Loucy (cell line): ENCODE data around the gene PTS.
A peak's percentile ranks its signal among the peaks of the same experiment; 100 is the strongest.

ENCODE experiments used
- H2AFZ ChIP-seq: fragments of 200-600 bp; sonication (generic); 2 replicates; pipeline ENCODE4 v1.6.0; 2016; ENCODE audit warnings: antibody characterized with exemption, mild to moderate bottlenecking, low read length, moderate library complexity
- H3F3A ChIP-seq: fragments of 200-600 bp; 2 replicates; pipeline ENCODE4 v1.6.0; 2016; ENCODE audit warnings: antibody characterized with exemption, low read depth, mild to moderate bottlenecking
- H3K27me3 ChIP-seq: fragments of 200-600 bp; sonication (generic); 2 replicates; pipeline ENCODE4 v1.6.1; 2014; ENCODE audit warnings: low read length, mild to moderate bottlenecking; ENCODE audit not compliant: insufficient read depth, poor library complexity, severe bottlenecking
- H3K36me3 ChIP-seq: fragments of 200-600 bp; sonication (generic); 2 replicates; pipeline ENCODE4 v1.6.1; 2016; ENCODE audit warnings: low read length; ENCODE audit not compliant: insufficient read depth
- H3K4me1 ChIP-seq: fragments of 200-600 bp; sonication (generic); 2 replicates; pipeline ENCODE4 v1.5.1; 2014; ENCODE audit warnings: low read length, mild to moderate bottlenecking; ENCODE audit not compliant: insufficient read depth, poor library complexity, severe bottlenecking
- H3K4me2 ChIP-seq: fragments of 200-600 bp; sonication (generic); 2 replicates; pipeline ENCODE4 v1.6.0; 2014; ENCODE audit warnings: antibody characterized with exemption, low read length, low read depth, mild to moderate bottlenecking; ENCODE audit not compliant: poor library complexity, severe bottlenecking
- H3K4me3 ChIP-seq: fragments of 200-600 bp; sonication (generic); 2 replicates; pipeline ENCODE4 v1.5.1; 2014; ENCODE audit warnings: low read length, mild to moderate bottlenecking, mixed read lengths; ENCODE audit not compliant: poor library complexity, severe bottlenecking
- H3K79me2 ChIP-seq: fragments of 200-600 bp; sonication (generic); 2 replicates; pipeline ENCODE4 v1.6.1; 2014; ENCODE audit warnings: low read length; ENCODE audit not compliant: insufficient read depth
- H3K9ac ChIP-seq: fragments of 200-600 bp; sonication (generic); 2 replicates; pipeline ENCODE4 v1.6.0; 2014; ENCODE audit warnings: mild to moderate bottlenecking, low read depth, low read length, moderate library complexity; ENCODE audit not compliant: poor library complexity, severe bottlenecking
- H3K9me2 ChIP-seq: fragments of 200-600 bp; sonication (generic); replicated peaks from 2 replicates; pipeline ENCODE4 v1.6.1; 2016; ENCODE audit warnings: low read depth, low read length, mixed read lengths
- H3K9me3 ChIP-seq: fragments of 200-600 bp; sonication (generic); 2 replicates; pipeline ENCODE4 v1.6.1; 2014; ENCODE audit warnings: mild to moderate bottlenecking, antibody characterized with exemption, low read length, low read depth; ENCODE audit not compliant: insufficient read depth
- H4K20me1 ChIP-seq: fragments of 200-600 bp; sonication (generic); 2 replicates; pipeline ENCODE4 v1.6.0; 2014; ENCODE audit warnings: antibody characterized with exemption, low read length, mild to moderate bottlenecking; ENCODE audit not compliant: insufficient read depth, poor library complexity, severe bottlenecking
- EZH2phosphoT487 ChIP-seq: fragments of 200-600 bp; IDR thresholded peaks from 2 replicates; pipeline ENCODE4 v1.6.1; 2018; ENCODE audit warnings: antibody characterized with exemption, mild to moderate bottlenecking, moderate library complexity, borderline replicate concordance
- TF ChIP-seq, protein P1 (sequence below): fragments of 200-600 bp; sonication (generic); conservative IDR thresholded peaks from 2 replicates; pipeline ENCODE4 v1.5.1; 2014; ENCODE audit warnings: mild to moderate bottlenecking, antibody characterized with exemption, low read length

The PTS gene

DNA sequence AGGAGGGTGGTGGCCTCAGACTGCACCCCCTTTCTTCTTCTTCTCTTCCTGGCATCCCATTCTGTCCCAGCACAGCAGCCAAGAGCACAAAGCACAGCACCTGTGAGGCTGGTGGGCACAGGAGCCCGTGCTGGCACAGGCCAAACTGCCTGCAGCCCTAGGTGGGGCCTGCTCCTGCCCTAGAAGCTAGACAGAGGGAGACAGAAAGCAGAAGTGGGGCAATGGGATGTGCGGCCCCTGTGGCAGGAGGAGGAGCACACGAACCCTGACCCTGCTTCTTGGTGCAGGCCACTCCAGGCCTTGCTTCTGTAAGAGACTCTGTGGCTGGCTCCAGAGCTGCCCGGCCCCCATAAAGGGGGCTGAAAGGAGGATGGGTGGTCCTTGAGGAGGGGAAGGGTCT lies 3.9 kb upstream of the PTS start:
- no peaks in the 10 kb centered on the region for H3F3A ChIP-seq
- H3K4me2 ChIP-seq, result no peak overlapping the region
- no peaks in the 10 kb centered on the region for H3K9me3 ChIP-seq
- no peak for TF ChIP-seq EZH2phosphoT487
- TF ChIP-seq, protein P1, sequence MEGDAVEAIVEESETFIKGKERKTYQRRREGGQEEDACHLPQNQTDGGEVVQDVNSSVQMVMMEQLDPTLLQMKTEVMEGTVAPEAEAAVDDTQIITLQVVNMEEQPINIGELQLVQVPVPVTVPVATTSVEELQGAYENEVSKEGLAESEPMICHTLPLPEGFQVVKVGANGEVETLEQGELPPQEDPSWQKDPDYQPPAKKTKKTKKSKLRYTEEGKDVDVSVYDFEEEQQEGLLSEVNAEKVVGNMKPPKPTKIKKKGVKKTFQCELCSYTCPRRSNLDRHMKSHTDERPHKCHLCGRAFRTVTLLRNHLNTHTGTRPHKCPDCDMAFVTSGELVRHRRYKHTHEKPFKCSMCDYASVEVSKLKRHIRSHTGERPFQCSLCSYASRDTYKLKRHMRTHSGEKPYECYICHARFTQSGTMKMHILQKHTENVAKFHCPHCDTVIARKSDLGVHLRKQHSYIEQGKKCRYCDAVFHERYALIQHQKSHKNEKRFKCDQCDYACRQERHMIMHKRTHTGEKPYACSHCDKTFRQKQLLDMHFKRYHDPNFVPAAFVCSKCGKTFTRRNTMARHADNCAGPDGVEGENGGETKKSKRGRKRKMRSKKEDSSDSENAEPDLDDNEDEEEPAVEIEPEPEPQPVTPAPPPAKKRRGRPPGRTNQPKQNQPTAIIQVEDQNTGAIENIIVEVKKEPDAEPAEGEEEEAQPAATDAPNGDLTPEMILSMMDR, result no peak
- H3K36me3 ChIP-seq, result no peaks in the 10 kb centered on the region
- no peaks in the 10 kb centered on the region for H3K9me2 ChIP-seq
- no peak overlapping the region for H3K4me3 ChIP-seq
- no peak overlapping the region for H2AFZ ChIP-seq
- H3K27me3 ChIP-seq, result no peaks in the 10 kb centered on the region
- peaks cover 6% of the 10 kb centered on the region for H3K4me1 ChIP-seq
- H3K9ac ChIP-seq, result no peak overlapping the region
- no peaks in the 10 kb centered on the region for H4K20me1 ChIP-seq
- peaks cover 11% of the 10 kb centered on the region for H3K79me2 ChIP-seq

- no peak for TF ChIP-seq EZH2phosphoT487
- TF ChIP-seq, protein P1, result no peak
- H3K79me2 ChIP-seq, result peaks cover 19% of the 10 kb centered on the region
- H4K20me1 ChIP-seq, result peaks cover 3% of the 10 kb centered on the region
- no peaks in the 10 kb centered on the region for H3K36me3 ChIP-seq
- no peaks in the 10 kb centered on the region for H3F3A ChIP-seq
- H3K4me2 ChIP-seq, result no peak overlapping the region
- no peak overlapping the region for H3K4me3 ChIP-seq
- peaks cover 14% of the 10 kb centered on the region for H3K4me1 ChIP-seq
- H3K27me3 ChIP-seq, result no peaks in the 10 kb centered on the region
- no peaks in the 10 kb centered on the region for H3K9me3 ChIP-seq
- no peak overlapping the region for H2AFZ ChIP-seq
- H3K9me2 ChIP-seq, result no peaks in the 10 kb centered on the region
- no peak overlapping the region for H3K9ac ChIP-seq
Observed at GRCh38 chr11:112223121-112223520, 3.1 kb upstream of the PTS start.

DNA sequence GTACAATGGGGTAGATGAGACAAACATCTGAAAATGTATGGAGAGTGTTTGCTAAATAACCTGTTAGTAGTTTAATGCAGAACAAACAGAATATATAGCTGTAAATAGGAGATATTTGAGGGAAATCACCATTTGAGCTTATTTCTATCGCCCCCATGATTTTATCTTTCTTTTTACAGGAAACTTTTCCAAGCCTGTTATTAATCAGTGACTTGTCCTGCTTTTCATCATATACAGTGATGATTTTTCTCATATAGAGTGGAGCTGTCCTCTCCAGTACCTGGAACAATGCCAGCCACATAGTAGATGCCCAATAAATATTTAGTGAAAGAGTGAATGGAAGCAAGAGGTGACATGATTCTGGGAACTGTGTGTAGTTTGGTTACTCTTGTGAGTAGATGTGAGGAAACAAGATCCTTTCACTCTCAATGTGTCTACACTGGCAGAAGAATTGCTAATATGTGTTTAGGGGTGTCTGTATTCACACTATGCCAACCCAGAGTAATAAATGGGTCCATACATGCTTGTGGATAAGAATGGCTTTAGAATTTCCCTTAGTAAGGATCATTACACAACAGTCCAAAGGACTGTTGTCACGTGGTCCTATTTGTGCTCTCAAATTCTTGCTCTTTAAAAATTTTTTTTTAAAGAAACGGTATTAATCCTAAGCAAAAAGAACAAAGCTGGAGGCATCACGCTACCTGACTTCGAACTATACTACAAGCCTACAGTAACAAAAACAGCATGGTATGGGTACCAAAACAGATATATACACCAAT lies 2.3 kb upstream of the PTS start:
- no peak for TF ChIP-seq EZH2phosphoT487
- H3K27me3 ChIP-seq, result no peaks in the 10 kb centered on the region
- peaks cover 27% of the 10 kb centered on the region for H3K79me2 ChIP-seq
- H2AFZ ChIP-seq, result no peak overlapping the region
- no peak overlapping the region for H3K4me3 ChIP-seq
- no peaks in the 10 kb centered on the region for H3K9me2 ChIP-seq
- no peaks in the 10 kb centered on the region for H3K36me3 ChIP-seq
- H3K9ac ChIP-seq, result no peak overlapping the region
- H3F3A ChIP-seq, result no peaks in the 10 kb centered on the region
- peaks cover 3% of the 10 kb centered on the region for H4K20me1 ChIP-seq
- no peaks in the 10 kb centered on the region for H3K9me3 ChIP-seq
- peaks cover 21% of the 10 kb centered on the region for H3K4me1 ChIP-seq
- H3K4me2 ChIP-seq, result no peak overlapping the region

DNA sequence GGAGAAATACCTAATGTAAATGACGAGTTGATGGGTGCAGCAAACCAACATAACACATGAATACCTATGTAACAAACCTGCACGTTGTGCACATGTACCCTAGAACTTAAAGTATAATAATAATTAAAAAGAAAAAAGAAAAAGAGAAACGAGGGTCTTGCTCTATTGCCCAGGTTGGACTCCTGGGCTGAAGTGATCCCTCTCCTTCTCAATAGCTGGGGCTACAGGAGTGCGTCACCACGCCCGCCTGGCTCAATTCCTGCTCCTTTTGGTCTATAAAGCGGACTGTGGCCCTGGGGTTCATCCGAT lies 521 bp upstream of the PTS start:
- H3K36me3 ChIP-seq, result no peaks in the 10 kb centered on the region
- peak overlapping the region; percentile 88 for H3K9ac ChIP-seq
- TF ChIP-seq, protein P1, result no peak
- no peak for TF ChIP-seq EZH2phosphoT487
- no peaks in the 10 kb centered on the region for H3K9me3 ChIP-seq
- H3K27me3 ChIP-seq, result no peaks in the 10 kb centered on the region
- H2AFZ ChIP-seq, result peak overlapping the region; percentile 98
- peak overlapping the region; percentile 91 for H3K4me2 ChIP-seq
- no peaks in the 10 kb centered on the region for H3K9me2 ChIP-seq
- peaks cover 37% of the 10 kb centered on the region for H3K79me2 ChIP-seq
- peaks cover 3% of the 10 kb centered on the region for H4K20me1 ChIP-seq
- peak overlapping the region; percentile 99 for H3K4me3 ChIP-seq
- peaks cover 27% of the 10 kb centered on the region for H3K4me1 ChIP-seq
- no peaks in the 10 kb centered on the region for H3F3A ChIP-seq
